ENCODE results near the gene FAM3C.
"Not testable (repeated sequence)": the region's sequence is repeated elsewhere in the genome, so short reads cannot be mapped to it uniquely, and the experiment has no call there.

The FAM3C gene

GRCh38 chr7:121433775-121434174, 37.7 kb upstream of the FAM3C start:
- no peak for TF ChIP-seq CTCF (IDR thresholded peaks at IDR 0.05; ENCODE audit: extremely low read depth, missing control alignments)
- peak; percentile 37 for DNase-seq (ENCODE audit: low spot score)

DNA sequence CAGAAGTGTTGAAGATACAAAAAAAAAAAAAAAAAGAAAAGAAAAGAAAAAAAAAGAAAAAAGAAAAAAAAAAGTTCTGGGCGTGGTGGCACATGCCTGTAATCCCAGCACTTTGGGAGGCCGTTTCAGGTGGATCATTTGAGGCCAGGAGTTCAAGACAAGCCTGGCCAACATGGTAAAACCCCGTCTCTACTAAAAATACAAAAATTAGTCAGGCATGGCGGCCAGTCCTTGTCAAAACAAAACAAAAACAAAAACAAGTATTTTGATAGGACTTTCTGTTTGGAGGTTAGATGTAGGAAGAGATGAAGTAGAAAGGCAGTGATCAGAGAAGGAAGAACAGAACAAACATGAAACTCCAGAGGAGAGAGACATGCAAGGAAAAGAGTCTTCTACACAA, 36.4 kb upstream of the FAM3C start:
- peak; percentile 28 for DNase-seq (ENCODE audit: low spot score)

DNA sequence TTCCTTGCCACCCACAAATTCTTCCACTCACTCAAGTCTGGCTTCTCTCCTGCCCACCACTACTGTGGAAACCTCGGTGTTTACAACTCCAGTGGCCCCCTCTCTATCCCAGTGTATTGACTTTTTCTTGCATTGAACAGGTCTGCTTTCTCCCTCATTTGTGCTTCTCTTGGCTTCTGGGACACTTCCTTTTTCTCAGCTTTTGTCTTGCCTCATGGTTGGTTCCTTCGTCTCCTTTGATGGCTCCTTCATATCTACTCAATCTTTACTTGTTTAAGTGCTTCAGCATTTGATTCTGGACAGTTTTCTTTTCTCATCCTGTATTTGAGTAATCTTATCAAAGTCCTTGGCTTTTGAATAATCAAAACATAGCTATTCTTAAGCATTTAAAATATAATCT, 35.9 kb upstream of the FAM3C start:
- no peak for DNase-seq (ENCODE audit: low spot score)
- no peak for TF ChIP-seq CTCF (IDR thresholded peaks at IDR 0.05; ENCODE audit: extremely low read depth, missing control alignments)

GRCh38 chr7:121431389-121431995, 35.4 kb upstream of the FAM3C start:
- no peak for TF ChIP-seq CTCF (IDR thresholded peaks at IDR 0.05; ENCODE audit: extremely low read depth, missing control alignments)

GRCh38 chr7:121430558-121430957, 34.5 kb upstream of the FAM3C start:
- no peak for TF ChIP-seq CTCF (IDR thresholded peaks at IDR 0.05; ENCODE audit: extremely low read depth, missing control alignments)
- DNase-seq (ENCODE audit: low spot score) = no peak

More at GRCh38 chr7:121431389-121431995, 35.4 kb upstream of the FAM3C start:
- no peak for DNase-seq (ENCODE audit: low spot score)

- no peak for DNase-seq (ENCODE audit: low spot score)
- no peak for TF ChIP-seq CTCF (IDR thresholded peaks at IDR 0.05; ENCODE audit: extremely low read depth, missing control alignments)
Measured at GRCh38 chr7:121429798-121430197, 33.7 kb upstream of the FAM3C start.

DNA sequence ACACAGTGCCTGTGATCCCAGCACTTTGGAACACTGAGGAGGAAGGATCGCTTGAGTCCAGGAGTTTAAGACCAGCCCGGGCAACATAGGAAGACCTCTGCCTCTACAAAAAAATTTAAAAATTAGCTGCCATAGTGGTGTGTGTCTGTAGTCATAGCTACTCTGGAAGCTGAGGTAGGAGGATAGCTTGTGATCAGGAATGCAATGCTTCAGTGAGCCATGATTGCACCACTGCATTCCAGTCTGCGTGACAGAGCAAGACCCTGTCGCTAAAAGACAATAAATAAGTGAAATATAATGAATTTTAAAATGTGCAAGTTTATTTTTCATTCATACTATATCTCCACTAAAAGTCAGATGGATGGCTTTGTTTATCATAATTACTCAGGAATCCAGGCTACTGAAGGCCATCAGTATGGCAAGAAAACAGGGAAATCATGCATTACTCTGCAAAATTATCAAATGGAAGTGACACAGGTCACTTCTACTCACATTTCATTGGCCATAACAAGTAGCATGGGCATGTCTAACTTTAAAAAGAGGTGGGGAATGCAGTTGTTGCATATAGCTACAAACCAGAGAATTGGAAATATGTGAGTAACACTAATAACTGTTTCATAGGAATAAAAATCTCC, 32.9 kb upstream of the FAM3C start:
- no peak for TF ChIP-seq CTCF (IDR thresholded peaks at IDR 0.05; ENCODE audit: extremely low read depth, missing control alignments)
- no peak for DNase-seq (ENCODE audit: low spot score)

- not testable (repeated sequence) for DNase-seq (ENCODE audit: low spot score)
Measured at GRCh38 chr7:121421743-121422142, 25.6 kb upstream of the FAM3C start.
